NCI-H774 (cell line): ENCODE measurements around the gene NAT16.
"Not testable (repeated sequence)": the region's sequence is repeated elsewhere in the genome, so short reads cannot be mapped to it uniquely, and the experiment has no call there.

Experiments
- DNase-seq: peaks from one replicate; lab custom pipeline; 2025; lab: John Stamatoyannopoulos, UW

Gene NAT16

GRCh38 chr7:101156866-101157589, 23.1 kb downstream of the NAT16 start:
- DNase-seq, result no peak

GRCh38 chr7:101156277-101156676, 23.8 kb downstream of the NAT16 start:
- no peak for DNase-seq

GRCh38 chr7:101155303-101155702, 24.8 kb downstream of the NAT16 start:
- DNase-seq, result no peak

- no peak for DNase-seq
Measured at GRCh38 chr7:101154693-101155102, 25.4 kb downstream of the NAT16 start.

- peak; percentile 96 for DNase-seq
Measured at GRCh38 chr7:101153969-101154692, 26.0 kb downstream of the NAT16 start, which contains the start of gene AP1S1. Gene AP1S1 (plus strand): TSS chr7:101154476. CDS start chr7:101154515, 39 bp downstream.

GRCh38 chr7:101151908-101152651, 28.0 kb downstream of the NAT16 start:
- DNase-seq, result no peak

GRCh38 chr7:101140746-101141382, 39.2 kb downstream of the NAT16 start:
- DNase-seq, result no peak

- no peak for DNase-seq
Measured at GRCh38 chr7:101140339-101140699, 39.8 kb downstream of the NAT16 start.

- peak; percentile 72 for DNase-seq
Measured at GRCh38 chr7:101138213-101138870, 41.8 kb downstream of the NAT16 start.

GRCh38 chr7:101137651-101138212, 42.4 kb downstream of the NAT16 start:
- DNase-seq, result no peak

- no peak for DNase-seq
Measured at GRCh38 chr7:101134399-101134980, 45.6 kb downstream of the NAT16 start.

GRCh38 chr7:101133621-101134398, 46.3 kb downstream of the NAT16 start:
- no peak for DNase-seq

GRCh38 chr7:101132626-101133600, 47.2 kb downstream of the NAT16 start:
- DNase-seq, result not testable (repeated sequence)

- DNase-seq, result no peak
Measured at GRCh38 chr7:101129603-101130117, 50.4 kb downstream of the NAT16 start.

GRCh38 chr7:101128040-101128834, 51.9 kb downstream of the NAT16 start:
- DNase-seq, result peak; percentile 67

GRCh38 chr7:101127460-101128039, 52.5 kb downstream of the NAT16 start:
- DNase-seq, result no peak

- peak; percentile 50 for DNase-seq
Measured at GRCh38 chr7:101126651-101127459, 53.2 kb downstream of the NAT16 start, which contains the start of gene SERPINE1. Gene SERPINE1 (plus strand): TSS chr7:101127104. CDS start chr7:101128394, 1,290 bp downstream.
